NAMALWA (cell line): ENCODE measurements around the gene SERPINA12.

ENCODE experiments used
- DNase-seq: peaks from one replicate; pipeline ENCODE4 v3.0.0-alpha.2; 2015; ENCODE audit warnings: low spot score

SERPINA12 gene, protein sequence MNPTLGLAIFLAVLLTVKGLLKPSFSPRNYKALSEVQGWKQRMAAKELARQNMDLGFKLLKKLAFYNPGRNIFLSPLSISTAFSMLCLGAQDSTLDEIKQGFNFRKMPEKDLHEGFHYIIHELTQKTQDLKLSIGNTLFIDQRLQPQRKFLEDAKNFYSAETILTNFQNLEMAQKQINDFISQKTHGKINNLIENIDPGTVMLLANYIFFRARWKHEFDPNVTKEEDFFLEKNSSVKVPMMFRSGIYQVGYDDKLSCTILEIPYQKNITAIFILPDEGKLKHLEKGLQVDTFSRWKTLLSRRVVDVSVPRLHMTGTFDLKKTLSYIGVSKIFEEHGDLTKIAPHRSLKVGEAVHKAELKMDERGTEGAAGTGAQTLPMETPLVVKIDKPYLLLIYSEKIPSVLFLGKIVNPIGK

DNA sequence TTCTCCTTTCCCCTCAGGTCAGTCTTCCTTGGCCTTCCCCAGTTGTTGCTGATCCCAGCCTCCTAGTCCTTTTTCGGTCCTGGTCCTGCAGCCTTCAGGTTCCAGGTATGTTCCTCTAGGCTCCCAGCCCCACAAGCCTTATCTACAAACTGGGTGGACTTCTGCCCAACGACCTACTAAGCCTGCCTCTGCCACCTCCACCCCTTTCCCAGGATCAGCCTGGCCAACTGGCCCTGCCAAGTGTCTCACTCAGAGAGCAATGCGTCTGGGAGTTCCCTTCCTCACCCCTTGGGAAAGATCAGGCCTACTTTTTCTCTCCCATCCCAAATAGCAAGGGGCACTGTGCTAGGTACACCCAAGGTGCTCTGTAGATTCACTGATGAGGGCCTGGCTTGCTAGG lies at the start of gene SERPINA12:
Gene SERPINA12, minus strand, starts transcription at position 114 of the 400 bp plus-strand sequence. CDS start 11,072 bp downstream, outside the sequence.
- no peak for DNase-seq

DNA sequence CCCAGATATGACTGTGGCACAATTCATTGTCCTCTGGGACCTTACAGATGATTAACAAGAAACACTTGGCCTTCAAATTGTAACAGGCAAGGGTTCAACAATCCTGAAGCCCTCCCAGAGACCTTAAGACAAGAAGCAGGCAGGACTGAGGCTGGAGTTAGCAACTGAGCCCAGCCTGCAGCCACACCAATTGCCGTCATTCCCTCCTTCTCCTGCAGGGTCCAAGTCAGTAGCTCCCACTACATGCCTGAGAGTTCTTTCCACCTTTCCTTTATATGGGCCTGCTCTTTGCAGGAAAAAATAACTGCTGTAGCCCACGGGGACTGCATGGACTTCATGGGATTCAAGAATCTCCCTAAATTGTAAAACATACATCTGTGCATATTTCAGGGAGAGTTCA lies 49.6 kb upstream of the SERPINA12 start:
- no peak for DNase-seq

DNA sequence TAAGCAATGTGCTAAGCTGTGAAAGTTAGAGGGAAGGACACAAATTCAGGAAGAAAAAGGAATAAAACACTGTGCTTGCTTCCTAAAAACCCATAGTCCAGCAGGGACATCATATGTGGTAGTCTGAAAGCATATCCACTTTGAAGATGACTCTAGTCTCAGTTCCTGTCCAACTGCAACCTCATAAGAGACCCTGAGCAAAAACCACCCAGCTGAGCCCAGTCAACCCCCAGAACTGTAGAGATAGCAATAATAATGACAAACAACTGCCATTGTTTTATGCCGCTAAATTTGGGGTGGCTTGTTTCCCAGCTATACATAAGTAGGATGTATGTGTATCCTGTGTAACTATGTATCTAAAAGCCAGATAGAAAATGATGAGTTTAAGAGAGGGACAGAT lies 48.1 kb upstream of the SERPINA12 start:
- DNase-seq, result no peak

DNA sequence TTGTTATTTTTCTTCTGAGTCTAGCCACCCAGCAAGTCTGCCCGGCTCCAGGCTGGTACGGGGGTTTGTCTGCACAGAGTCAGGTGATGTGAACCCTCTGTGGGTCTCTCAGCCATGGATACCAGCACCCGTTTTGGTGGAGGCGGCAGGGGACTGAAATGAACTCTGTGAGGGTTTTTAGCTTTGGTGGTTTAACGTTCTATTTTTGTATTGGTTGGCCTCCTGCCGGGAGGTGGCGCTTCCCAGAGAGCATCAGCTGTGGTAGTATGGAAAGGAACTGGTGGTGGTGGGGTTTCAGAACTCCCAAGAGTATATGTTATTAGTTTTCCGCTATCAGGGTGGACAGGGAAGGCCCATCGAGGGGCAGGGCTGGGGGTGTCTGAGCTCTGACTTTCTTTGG lies 46.7 kb upstream of the SERPINA12 start:
- DNase-seq, result no peak

DNA sequence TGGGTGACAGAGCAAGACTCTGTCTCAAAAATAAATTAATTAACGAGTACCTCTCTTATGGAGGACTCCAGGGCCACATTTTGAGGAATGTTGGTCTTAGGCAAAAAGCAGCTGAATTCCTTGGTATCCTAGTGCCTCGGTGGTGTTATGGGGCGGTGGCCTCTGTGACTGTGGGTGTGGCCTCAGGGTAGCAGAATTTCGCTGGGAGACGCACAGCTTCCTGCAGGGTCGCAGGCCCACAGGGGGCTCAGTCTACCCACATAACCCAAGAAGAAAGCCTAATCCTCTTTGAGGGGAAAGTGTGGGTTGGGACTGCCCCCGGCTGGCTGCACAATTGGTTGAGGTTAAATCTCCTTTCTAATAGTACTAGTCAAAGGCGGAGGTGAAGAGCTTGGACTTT lies 40.8 kb upstream of the SERPINA12 start:
- DNase-seq, result no peak

DNA sequence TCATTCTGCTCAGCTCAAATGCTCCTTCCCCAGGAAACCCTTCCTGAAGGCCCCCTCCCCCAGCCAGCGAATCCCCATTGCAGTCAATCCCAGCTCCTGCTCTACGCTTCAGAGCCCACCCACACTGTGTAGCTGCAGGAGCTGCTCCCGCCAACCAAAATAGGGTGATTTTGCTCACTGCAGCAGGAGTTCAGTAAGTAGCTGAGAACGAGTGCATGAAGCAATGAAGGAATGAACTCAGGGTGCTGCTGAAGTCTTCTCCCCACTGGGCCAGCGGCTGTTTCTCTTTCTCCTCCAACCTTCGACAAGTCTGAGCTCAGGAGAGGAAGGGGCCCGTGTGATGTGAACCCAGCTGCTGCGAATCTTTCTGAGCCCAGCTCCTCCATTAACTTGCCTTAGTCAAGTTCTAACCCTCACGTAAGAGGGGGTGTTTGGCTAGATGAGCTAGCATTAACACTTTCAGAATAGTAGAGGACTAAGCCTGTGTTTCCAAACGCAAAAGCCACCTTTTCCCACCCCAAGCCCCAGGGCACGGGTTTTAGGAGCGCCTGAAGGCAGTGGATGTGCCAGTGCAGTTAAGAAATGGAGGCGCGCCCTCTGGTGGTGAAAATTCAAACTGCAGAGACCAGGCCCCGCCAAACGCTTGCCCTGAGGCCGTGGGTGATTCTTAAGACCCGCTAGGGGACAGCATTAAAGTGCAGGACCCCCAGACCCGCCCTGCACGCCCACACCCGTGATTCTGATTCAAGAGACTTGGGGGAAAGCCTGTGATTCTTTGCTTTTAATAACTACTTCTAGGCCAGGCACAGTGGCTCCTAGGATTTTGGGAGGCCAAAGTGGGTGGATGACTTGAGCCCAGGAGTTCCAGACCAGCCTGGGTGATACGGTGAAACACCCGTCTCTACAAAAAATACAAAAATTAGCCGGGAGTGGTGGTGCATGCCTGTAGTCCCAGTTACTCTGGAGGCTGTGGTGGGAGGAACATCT lies 40.0 kb upstream of the SERPINA12 start:
- peak; percentile 69 for DNase-seq

DNA sequence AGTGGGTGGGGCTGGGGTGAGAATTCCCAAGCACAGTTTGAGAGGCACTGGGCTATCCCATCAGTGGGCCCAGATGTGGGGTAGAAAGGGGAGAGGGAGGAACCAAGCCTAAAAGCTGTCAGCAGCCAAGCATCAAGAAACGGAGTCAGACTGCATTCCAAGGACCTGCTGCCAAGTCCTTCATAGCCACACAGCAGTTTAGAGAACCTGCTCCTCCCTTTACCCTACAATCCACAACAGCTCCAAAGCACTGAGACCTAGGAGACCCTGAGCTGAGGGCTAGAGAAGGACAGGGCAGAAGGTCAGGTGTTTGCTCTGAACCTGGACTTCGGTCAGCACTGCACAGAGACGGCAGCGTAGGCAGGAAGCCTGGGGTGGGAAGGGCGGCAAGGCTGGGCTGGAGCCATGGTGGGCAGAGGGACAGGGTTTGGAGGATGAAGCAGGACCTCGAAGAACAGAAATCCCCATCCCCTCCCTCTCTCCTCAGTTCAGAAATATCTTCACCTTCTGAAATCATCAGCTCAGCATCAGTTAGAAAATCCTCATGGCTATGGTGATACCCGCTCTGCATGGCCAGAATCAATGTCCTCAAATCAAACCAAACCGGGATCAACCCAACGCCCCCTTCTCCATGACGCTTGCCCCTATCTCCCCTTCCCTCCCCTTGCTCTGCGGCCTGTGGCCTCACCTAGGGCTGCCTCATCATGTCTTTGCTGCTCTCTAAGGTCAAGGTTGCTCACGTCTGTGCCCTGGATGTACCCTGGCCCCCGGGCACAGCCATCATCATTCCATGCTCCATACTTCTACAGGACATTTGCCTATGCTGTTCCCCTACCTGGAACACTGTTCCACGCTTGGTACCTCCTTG lies 39.1 kb upstream of the SERPINA12 start:
- DNase-seq, result no peak

DNA sequence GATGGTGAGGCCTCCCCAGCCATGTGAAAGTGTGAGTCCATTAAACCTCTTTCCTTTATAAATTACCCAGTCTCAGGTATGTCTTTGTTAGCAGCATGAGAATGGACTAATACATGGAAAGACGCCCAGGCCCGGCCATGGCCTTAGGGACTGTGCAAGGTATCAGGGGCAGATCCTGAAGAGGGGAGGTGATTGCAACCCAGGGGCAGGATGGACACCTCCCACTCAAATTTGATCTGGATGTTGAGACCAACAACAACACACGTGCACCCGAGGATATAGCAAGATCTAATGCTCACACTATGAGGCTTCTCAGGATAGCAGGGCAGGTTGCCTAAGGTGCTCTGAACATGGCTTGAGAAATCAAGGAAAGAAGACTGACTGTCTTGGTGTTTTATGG lies 38.5 kb upstream of the SERPINA12 start:
- no peak for DNase-seq

DNA sequence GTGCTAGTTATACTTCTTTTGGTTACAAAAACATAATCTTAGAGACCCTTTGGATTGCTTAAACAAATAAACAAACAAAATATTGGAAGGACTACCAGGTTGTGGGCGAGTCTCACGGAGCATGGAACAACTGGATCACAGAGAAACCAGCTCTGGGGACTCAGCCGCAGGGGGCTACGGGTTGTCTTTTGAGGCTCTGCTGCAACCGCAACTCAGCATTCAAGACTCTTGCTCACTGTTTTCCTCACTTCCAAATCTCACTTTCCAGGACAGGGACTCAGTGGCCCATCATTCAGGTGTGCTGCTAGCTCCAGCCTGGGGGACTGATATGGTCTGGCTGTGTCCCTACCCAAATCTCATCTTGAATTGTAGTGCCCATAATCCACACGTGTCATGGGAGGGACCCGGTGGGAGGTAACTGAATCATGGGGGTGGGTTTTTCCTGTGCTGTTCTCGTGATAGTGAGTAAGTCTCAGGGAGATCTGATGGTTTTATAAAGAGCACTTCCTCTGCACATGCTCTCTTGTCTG lies 37.9 kb upstream of the SERPINA12 start:
- no peak for DNase-seq

DNA sequence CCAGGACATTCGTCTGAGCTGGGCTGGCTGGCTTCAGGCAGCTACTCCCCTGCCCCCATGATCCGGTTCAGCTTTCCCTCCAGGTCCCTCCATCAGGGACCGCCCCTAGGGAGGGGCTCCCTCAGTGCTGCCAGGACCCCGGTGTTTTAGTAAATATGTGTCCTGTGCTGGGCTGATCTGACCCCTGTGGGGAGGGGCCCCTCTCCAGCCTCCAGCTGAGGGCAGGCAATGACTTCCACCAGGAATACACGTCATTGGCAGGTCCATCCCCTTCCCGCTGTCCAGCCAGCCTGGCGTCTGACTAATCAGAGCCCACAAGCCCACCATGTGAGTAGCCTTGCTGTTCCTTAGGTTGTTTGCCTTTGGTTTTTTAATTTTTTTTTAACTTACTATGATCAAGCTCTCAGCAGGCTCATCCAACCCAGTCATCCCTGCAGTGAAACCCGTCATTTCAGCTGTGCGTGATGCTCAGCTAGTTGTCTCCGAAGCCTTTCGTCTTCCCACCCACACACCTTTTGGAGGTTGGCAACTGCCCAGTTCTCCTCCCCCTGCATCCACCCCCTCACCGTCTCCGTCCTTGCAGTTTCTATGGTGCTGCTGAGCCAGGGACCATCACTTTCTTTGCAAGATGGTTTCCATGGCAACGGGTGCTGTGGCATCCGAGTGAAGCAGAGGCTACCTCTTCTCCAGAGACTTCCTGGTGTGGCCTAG lies 36.0 kb upstream of the SERPINA12 start:
- no peak for DNase-seq

DNA sequence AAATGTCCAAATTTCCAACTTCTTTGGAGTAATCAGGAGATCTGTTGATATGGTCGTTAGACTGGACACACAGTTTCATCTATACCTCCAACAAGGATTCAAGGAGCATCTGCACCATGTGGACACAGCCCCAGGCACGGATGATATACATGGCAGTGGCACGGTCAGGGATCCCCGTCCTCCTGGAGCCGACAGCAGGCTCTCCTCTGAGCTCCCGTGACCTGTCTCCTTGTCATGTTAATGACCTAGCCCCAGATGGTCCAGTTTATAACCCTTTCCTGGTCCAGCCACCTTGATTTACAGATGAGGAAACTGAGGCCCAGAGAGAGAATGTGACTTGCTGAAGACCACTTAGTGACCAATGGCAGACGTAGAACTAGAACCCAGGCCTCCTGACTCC lies 35.5 kb upstream of the SERPINA12 start:
- DNase-seq, result no peak

DNA sequence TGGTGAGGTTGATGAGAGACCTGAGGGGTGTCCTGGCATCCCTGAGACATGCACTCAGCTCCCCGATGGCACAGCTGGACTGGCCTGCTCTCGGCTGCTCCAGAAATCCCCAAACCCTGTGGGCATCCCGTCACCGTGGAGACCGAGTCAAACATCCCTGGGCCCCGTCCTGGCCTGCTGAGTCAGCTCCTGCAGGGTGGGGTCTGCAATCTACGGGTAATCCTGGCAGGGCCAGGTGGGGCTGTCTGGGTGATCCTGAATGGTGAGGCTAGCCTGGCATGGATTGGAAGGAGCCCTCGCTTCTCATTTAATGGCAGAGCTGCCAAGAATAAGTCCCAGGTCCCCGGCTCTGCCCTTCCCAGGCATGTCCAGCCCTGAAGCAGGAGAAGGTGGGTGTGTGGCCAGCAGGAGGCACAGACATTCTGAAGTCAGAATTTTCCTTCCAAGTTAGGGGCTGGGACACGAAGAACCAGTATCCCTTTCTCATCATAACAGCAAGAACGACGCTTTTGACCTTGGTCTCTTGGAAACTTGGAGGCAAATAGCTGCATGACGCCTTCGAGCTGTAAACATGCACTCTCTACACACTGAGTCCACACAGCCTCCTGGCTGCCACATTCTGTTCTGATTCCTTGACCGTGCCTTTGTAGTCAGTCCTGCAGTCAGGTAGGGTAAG lies 34.3 kb upstream of the SERPINA12 start:
- no peak for DNase-seq

DNA sequence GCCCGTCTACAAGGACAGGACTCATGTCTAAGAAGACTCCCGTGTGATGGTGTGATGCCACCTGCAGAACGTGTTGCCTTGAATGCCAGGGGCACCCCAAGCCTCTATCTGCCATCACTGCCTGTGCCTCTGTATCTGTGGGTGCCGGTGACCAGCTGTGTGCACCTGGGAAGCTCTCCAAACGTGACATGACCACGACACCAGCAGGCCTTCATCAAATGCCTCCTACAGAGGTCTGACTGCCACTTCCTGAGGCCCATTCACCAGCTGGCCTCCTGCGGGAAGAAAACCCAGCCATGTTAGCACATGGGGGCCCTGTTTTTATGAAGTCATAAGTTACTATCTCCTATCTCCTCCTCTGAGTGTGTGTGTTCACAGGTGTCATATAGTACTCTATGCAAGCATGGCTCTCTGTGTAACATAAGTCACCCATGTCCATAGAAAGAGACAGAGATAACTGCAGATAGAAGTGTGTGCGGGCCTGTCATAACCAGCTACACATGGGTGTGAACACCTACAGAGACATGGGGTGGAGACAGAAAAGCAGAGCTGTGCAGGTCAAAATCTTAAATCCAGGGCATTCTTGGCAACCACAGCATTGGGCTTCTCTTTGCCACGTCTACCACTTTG lies 33.7 kb upstream of the SERPINA12 start:
- no peak for DNase-seq

DNA sequence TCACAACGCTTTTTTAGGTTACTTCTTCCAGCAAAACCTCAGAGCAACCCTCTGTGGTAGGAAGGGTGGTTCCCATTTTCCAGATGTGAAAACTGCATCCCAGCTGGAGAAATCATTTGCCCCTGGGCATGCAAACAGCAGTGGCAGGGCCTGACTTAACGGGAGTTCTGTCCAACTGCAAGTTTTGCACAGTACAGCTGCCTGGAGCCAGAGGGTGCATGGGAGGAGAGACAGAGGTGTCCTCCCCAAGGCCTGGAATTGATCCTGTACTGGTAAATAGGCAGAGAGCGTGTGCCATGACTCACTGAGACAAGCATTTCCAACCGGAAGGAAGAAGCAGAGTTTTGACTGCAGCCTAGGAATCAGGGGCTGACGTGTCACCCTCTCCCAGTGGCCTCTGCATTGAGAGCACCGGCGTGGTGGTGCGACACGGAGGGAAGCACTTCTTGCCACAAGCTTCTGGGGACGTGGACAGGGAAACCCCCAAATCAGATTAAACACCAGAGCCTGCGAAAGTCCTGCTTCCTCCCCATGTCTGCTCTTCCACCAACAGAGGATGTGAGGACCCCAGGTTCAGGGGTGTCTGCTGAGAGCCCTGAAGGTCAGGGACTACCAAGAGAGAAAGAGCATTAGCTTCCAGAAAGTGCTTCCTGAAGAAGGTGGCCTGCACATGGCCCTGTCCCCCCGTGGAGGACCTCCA lies 33.0 kb upstream of the SERPINA12 start:
- no peak for DNase-seq

DNA sequence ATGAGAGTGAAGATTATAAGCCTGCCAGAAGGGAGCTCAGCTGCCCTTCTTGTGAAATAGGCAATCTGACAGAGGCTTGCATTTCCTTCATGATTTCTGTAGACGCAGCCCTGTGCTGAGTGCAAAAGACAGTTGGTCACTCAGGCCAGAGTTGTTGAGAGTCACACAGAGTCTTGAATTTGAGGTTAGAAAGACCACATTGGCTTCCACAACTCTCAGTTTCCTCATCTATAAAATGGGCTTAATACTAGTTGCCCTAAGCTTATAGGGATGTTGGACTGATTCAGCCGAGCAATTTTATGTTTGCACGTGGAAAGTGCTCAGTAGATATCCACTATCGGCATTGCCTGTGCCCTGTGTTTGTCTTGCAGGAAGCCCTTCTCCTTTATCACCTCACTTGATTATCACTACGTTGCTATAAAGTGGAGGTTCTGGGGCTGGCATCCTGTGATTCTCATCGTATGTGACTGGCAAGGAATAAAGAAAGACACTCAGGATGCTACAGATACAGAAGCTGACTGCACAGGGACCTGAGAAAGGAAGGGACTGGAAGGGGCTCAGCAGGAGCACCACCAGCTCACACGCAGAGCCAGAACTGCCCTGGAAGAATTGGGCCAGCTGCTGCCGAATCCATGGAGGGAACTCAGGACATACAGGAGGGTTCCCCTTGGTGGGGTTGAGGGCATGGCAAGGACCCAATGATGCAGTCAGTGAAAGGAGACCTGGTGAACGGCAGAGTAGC lies 32.1 kb upstream of the SERPINA12 start:
- DNase-seq, result no peak

DNA sequence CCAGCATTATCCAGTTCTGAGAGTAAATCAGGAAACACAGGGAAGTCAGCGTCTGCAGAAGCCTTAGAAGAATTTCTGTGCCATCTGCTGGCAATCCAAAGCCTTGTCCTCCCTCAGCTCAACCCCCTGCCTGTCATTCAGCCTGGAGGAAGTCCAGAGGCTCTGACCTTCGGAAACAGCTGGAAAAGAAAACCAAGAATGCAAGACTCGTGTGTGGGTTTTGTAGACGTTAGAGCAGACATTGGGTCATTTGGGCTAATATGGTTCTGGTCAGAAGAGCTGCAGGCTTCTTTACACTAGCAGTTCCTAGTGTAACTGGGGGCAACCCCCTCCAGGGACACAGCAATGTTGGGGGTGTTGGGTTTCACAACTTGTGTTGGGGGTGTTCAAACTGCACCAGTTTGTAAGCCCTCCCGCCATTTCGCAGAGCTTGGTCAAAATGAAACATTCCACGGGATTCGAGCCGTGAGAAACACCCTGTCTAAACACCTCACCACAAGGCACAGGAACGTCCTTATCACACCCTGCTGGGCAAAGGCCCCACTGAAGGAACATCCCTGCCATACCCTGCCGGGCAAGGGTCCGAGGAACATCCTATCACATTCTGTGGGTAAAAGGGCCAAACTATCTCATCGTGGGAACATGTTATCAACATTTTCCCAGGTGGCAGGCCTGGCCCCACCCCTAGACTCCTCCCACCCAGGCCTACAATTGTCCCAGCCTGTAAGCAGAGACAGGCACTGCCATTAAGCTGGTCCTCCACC lies 30.9 kb upstream of the SERPINA12 start:
- DNase-seq, result no peak

DNA sequence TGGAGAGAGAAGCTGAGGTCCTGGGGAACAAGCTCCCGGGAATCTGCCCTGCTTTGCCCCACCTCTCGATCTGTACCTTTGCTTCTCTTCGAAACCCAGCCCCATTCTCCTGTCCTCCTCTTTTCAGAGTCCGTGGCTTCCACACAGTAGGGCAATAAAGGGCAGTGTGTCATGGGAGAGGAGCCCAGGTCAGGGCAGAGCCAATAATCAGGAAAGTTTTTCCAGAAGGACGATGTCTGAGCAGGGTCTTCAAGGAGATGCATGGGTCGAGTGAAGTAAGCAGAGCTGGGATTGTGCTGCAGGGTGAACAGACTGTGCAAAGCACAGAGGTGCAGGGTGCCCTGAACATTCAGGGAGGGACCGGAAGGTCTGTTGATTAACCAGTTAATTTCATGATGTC lies 29.9 kb upstream of the SERPINA12 start:
- no peak for DNase-seq
